A549 (cell line): ENCODE results near the gene ANK3.

Experiments used
- CEBPB ChIP-seq, 2 experiments: fragments of >200 bp in 1 of 2; sonication (Bioruptor Twin) in 1 of 2; formaldehyde crosslinking in 1 of 2; IDR thresholded peaks; 2 replicates each; pipeline ENCODE4 v1.6.1; 2012 to 2016
- EP300 ChIP-seq, 2 experiments: fragments of >200 bp; sonication (Bioruptor Twin); formaldehyde crosslinking; IDR thresholded peaks; 2 replicates in 1 of 2; 3 replicates in 1 of 2; pipeline ENCODE4 v1.6.1; 2016 to 2017
- POLR2AphosphoS2 ChIP-seq: conservative IDR thresholded peaks from 2 replicates; pipeline ENCODE4 v1.6.1; 2012; ENCODE audit warnings: low read length, improper control_type of control experiment, inconsistent platforms
- RCOR1 ChIP-seq: fragments of 150-350 bp; IDR thresholded peaks from 2 replicates; pipeline ENCODE4 v1.6.1; 2014; ENCODE audit warnings: antibody characterized with exemption, low read length, low read depth
- TF ChIP-seq, protein P1 (sequence below): IDR thresholded peaks from 2 replicates; pipeline ENCODE4 v1.6.1; 2012
- TF ChIP-seq, protein P2 (sequence below): fragments of >200 bp; sonication (Bioruptor Twin); formaldehyde crosslinking; IDR thresholded peaks from 3 replicates; pipeline ENCODE4 v1.5.1; 2016

DNA sequence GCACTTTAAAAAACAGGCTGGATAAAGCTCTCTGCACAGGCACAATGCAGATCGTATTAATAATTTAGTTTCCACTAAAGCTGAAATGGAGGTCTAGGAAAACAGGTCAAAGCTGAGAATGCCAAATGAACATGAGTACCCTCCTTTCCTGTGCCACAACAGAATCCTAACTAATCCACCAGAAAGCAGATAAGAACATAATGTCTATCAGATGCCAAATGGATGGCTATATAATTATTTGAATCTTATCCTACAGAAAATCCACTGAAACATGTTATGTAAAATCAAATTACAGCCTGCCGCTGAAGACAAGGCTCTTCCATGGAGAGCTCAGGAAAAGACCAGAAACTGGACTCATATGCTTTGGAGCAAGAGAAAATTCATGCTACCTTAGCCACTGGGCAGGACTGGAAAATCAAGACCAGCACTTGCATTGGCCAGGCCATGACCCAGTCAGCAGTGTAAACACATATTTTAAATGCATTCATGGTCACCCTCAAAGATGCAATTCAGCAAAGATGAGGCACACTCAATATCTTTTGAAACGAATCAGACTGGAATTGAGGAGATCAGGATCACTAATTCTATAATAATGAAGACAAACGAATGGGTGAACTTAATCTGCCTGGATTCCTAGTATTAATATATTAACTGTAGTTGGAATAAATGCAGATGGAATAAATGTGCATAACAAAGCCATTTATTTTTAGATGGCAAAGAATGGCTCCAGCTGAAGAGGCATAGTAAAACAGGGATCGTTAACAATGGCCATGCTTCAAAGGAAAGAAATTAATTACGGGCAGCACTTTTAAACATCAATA, 13.2 kb downstream of the ANK3 start:
- TF ChIP-seq, protein P1, sequence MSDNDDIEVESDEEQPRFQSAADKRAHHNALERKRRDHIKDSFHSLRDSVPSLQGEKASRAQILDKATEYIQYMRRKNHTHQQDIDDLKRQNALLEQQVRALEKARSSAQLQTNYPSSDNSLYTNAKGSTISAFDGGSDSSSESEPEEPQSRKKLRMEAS = no peak
- TF ChIP-seq CEBPB (IDR thresholded peaks at IDR 0.05) (no peak), POLR2AphosphoS2 (no peak), EP300 (IDR thresholded peaks at IDR 0.05) (no peak), RCOR1 (no peak)
- TF ChIP-seq, protein P2, sequence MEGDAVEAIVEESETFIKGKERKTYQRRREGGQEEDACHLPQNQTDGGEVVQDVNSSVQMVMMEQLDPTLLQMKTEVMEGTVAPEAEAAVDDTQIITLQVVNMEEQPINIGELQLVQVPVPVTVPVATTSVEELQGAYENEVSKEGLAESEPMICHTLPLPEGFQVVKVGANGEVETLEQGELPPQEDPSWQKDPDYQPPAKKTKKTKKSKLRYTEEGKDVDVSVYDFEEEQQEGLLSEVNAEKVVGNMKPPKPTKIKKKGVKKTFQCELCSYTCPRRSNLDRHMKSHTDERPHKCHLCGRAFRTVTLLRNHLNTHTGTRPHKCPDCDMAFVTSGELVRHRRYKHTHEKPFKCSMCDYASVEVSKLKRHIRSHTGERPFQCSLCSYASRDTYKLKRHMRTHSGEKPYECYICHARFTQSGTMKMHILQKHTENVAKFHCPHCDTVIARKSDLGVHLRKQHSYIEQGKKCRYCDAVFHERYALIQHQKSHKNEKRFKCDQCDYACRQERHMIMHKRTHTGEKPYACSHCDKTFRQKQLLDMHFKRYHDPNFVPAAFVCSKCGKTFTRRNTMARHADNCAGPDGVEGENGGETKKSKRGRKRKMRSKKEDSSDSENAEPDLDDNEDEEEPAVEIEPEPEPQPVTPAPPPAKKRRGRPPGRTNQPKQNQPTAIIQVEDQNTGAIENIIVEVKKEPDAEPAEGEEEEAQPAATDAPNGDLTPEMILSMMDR = no peak
